AG08395 (cell line): ENCODE measurements around the gene ERMP1.
A peak's percentile ranks its signal among the peaks of the same experiment; 100 is the strongest.

ENCODE experiments used
- DNase-seq: peaks from one replicate; pipeline ENCODE4 v3.0.0; 2012; ENCODE audit warnings: mixed read lengths, low spot score

Gene ERMP1

GRCh38 chr9:5854063-5854790, 21.3 kb upstream of the ERMP1 start:
- no peak for DNase-seq

GRCh38 chr9:5853617-5854016, 20.7 kb upstream of the ERMP1 start:
- DNase-seq = no peak

- no peak for DNase-seq
These were observed 20.1 kb upstream of the ERMP1 start for GRCh38 chr9:5852987-5853386.

- peak; percentile 49 for DNase-seq
These were observed 18.5 kb upstream of the ERMP1 start for GRCh38 chr9:5851445-5851844.

- no peak for DNase-seq
These were observed 17.8 kb upstream of the ERMP1 start for GRCh38 chr9:5850724-5851122.

- no peak for DNase-seq
These were observed 15.5 kb upstream of the ERMP1 start for GRCh38 chr9:5848372-5848882.

GRCh38 chr9:5846501-5846921, 13.6 kb upstream of the ERMP1 start:
- DNase-seq = no peak

GRCh38 chr9:5846096-5846495, 13.2 kb upstream of the ERMP1 start:
- DNase-seq = no peak

GRCh38 chr9:5845157-5845531, 12.2 kb upstream of the ERMP1 start:
- no peak for DNase-seq

GRCh38 chr9:5843794-5844471, 11.0 kb upstream of the ERMP1 start:
- peak; percentile 12 for DNase-seq

GRCh38 chr9:5842929-5843793, 10.2 kb upstream of the ERMP1 start:
- DNase-seq = no peak

- no peak for DNase-seq
These were observed 9.1 kb upstream of the ERMP1 start for GRCh38 chr9:5841771-5842573.

- no peak for DNase-seq
These were observed 7.9 kb upstream of the ERMP1 start for GRCh38 chr9:5840788-5841187.

GRCh38 chr9:5839572-5839902, 6.6 kb upstream of the ERMP1 start:
- DNase-seq = no peak

- DNase-seq = peak; percentile 60
These were observed 6.1 kb upstream of the ERMP1 start for GRCh38 chr9:5838884-5839571.

- DNase-seq = no peak
These were observed 2.9 kb upstream of the ERMP1 start for GRCh38 chr9:5835808-5836207.

GRCh38 chr9:5834214-5834613, 1.3 kb upstream of the ERMP1 start:
- no peak for DNase-seq

- DNase-seq = no peak
These were observed 813 bp downstream of the ERMP1 start for GRCh38 chr9:5832071-5832537.

- DNase-seq = no peak
These were observed 6.9 kb downstream of the ERMP1 start for GRCh38 chr9:5825895-5826622.

- DNase-seq = no peak
These were observed 7.7 kb downstream of the ERMP1 start for GRCh38 chr9:5825223-5825622.
